LNCaP clone FGC (cell line): ENCODE results near the gene EXOC6B.

Experiments
- DNase-seq: peaks from one replicate; pipeline ENCODE4 v3.0.0-alpha.2; 2011; ENCODE audit warnings: low read depth
- H3K4me3 ChIP-seq: 2 replicates; pipeline ENCODE4 v1.5.1; 2011; ENCODE audit warnings: mild to moderate bottlenecking, low read depth, low read length, control low read depth
- TF ChIP-seq, protein P1 (sequence below): IDR thresholded peaks from 2 replicates; pipeline ENCODE4 v1.5.1; 2012; ENCODE audit warnings: mild to moderate bottlenecking; ENCODE audit not compliant: control insufficient read depth, insufficient read depth; ENCODE audit errors: extremely low read depth

EXOC6B gene

GRCh38 chr2:72676341-72677025 is 149.3 kb downstream of the EXOC6B start:
- DNase-seq = no peak
- TF ChIP-seq, protein P1, sequence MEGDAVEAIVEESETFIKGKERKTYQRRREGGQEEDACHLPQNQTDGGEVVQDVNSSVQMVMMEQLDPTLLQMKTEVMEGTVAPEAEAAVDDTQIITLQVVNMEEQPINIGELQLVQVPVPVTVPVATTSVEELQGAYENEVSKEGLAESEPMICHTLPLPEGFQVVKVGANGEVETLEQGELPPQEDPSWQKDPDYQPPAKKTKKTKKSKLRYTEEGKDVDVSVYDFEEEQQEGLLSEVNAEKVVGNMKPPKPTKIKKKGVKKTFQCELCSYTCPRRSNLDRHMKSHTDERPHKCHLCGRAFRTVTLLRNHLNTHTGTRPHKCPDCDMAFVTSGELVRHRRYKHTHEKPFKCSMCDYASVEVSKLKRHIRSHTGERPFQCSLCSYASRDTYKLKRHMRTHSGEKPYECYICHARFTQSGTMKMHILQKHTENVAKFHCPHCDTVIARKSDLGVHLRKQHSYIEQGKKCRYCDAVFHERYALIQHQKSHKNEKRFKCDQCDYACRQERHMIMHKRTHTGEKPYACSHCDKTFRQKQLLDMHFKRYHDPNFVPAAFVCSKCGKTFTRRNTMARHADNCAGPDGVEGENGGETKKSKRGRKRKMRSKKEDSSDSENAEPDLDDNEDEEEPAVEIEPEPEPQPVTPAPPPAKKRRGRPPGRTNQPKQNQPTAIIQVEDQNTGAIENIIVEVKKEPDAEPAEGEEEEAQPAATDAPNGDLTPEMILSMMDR = no peak
- no peak overlapping the region for H3K4me3 ChIP-seq

DNA sequence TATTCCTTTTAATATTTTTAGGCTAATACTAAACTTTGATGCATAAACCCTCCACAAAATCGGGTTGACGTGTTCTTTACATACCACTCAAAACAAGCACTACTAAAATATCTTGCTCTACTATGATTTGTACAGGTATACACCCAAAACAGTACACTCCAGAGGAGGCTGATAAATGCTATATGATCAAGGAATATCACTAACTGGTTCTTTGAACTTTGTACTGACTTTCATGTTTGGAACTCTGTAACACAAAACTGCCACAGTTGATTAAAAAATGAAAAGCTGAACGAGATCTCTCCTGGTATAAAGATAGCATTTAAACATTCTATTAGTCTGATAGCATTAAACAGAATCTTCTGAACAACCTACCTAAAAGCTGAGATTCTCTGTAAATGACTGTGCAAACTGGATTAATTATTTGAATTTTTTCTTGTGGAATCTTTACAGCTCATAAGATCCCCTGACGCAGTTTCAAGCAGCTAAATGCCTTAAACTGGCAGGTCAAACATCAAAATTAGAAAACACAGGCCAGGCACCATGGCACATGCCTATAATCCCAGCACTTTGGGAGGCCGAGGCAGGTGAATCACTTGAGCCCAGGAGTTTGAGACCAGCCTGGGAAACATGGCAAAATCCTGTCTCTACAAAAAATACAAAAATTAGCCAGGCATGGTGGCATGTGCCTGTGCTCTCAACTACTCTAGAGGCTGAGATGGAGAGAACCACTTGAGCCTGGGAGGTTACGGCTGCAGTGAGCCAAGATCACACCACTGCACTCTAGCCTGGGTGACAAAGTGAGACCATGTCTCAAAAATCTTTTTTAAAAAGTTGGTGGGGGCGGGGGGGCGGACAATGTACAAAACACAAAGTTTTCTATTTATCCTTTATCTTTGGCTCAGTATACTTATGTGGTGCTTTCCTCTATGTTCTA is 150.6 kb downstream of the EXOC6B start:
- no peak overlapping the region for H3K4me3 ChIP-seq
- TF ChIP-seq, protein P1 = no peak
- no peak for DNase-seq

DNA sequence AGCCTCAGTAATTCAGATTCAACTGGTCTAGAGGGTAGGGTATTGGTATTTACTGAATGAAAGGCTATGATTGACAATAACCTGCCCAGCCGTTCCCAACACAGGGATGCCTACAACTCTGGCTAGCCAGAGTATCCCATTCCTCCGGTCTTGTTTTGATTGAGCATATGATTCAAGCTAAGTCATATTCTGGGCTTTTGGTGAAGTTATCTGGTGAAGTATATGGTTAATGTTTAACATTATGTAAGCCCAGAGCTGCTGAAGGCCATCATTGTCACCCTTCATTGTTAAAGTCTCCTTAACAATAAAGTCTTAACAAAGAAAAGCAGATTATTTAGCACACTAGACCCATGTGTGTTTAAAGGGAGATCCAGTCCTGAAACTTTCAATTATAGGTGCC is 152.6 kb downstream of the EXOC6B start:
- TF ChIP-seq, protein P1 = no peak
- DNase-seq = no peak
- H3K4me3 ChIP-seq = no peak overlapping the region

GRCh38 chr2:72669121-72669520 is 156.7 kb downstream of the EXOC6B start:
- H3K4me3 ChIP-seq = no peak overlapping the region
- DNase-seq = no peak
- TF ChIP-seq, protein P1 = no peak

- TF ChIP-seq, protein P1 = no peak
- DNase-seq = no peak
Observed at GRCh38 chr2:72668647-72669046, 157.2 kb downstream of the EXOC6B start.

DNA sequence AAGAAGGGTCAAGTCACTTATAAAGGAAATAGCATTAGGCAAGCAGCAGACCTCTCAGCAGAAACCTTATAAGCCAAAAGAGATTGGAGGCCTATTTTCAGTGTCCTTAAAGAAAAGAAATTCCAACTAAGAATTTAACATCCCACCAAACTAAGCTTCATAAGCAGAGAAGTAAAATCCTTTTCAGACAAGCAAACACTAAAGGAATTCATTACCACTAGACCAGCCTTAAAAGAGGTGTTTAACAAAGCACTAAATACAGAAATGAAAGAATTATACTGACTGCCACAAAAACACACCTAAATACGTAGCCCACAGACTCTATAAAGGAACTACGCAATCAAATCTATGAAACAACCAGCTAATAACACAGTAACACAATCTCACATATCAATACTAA is 160.4 kb downstream of the EXOC6B start:
- no peak for DNase-seq
- H3K4me3 ChIP-seq = no peak overlapping the region
- TF ChIP-seq, protein P1 = no peak

More at GRCh38 chr2:72668647-72669046, 157.2 kb downstream of the EXOC6B start:
- H3K4me3 ChIP-seq = no peak overlapping the region
